Activated CD8-positive, alpha-beta memory T cell treated with anti-CD3 and anti-CD28 coated beads for 1 hour (primary cell): ENCODE measurements around the gene TBCEL.

Experiments used
- DNase-seq, 2 donors: peaks; one replicate each; pipeline ENCODE4 v3.0.0-alpha.2; 2020; ENCODE audit warnings: low read depth in 1 of 2; ENCODE audit errors: extremely low read depth in 1 of 2

Gene TBCEL

DNA sequence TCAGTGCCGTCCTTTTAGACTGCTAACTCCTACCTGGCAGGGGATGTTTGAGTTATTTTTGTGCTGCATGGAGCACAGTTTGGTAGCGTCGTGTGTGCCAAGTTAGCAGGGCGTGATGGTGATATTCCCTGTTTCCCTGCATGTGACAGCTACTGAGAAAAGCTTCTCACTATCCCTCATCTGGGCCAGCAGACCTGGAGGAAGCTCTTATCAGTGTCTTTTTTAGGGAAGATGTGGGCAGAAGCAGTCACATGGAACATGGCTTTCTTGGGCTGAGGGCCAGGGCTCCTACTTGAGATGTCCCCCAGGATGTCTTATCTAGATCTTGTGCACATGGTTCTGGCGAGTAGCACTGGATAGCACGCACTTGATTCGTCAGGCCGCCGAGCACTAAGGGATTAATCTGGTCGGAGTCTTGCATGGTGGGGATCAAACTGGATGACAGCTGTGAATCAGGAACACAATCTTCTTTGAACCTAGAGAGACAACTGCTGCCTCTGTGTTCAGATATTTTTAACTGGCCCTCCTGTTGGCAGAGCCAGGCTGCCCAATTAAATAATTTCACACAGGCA lies 110.9 kb downstream of the TBCEL start:
- DNase-seq: no peak

DNA sequence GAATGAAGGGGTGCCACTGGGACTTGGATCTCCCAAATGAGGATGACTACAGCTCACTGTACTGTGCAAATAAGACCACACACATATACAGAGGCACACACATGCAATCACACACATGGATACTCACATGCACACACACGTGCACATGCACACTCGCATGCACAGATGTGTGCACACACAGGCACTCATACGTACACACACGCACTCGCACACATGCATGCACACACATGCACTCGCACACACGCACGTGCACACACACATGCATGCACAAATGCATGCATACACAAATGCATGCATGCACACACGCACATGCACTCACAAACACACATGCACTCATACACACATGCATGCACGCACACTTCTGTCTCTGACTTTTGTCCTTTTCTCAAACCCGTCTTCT lies 113.1 kb downstream of the TBCEL start:
- no peak for DNase-seq

DNA sequence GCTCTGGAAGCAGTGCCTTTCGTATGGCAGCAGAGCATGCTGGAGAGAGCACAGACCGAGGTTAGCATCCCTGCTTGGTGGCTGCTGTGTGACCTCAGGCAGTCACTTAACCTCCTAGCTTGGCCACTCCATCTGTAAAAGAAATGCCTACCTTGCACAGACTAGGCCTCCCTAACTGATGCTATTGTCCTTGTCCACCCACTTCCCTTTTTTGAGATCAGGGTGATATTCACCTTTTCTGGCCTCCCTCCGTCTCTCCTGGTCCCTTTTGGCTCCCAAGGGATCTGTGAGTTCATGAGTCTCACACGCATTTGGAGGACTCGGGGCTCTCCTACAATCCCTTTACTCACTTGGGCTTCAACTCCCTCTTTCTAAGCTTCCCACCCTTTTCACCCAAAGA lies 114.4 kb downstream of the TBCEL start:
- DNase-seq: no peak

DNA sequence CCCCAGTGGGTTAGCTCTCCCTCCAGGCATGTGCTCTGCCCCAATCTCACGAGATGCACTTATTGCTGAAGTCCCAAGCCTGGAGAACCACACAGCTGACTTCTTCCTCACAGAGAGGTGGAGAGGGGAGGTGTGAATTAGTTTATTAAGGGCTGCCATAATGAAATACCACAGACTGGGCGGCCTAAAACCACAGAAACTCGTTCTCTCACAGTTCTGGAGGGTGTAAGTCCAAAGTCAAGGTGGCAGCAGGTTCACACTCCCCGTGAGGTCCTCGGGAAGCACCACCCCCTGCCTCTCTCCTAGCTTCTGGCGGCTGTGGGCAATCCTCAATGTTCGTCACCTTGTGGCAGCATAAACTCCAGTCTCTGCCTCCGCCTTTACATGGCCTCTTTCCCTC lies 116.5 kb downstream of the TBCEL start:
- no peak for DNase-seq
